DMS 273 (cell line): ENCODE measurements around the gene SPTLC3.
A peak's percentile ranks its signal among the peaks of the same experiment; 100 is the strongest.
"Not testable (repeated sequence)": the region's sequence is repeated elsewhere in the genome, so short reads cannot be mapped to it uniquely, and the experiment has no call there.

Experiments
- DNase-seq: peaks from one replicate; lab custom pipeline; 2025; ENCODE audit not compliant: unreplicated experiment; lab: John Stamatoyannopoulos, UW

SPTLC3 gene

DNA sequence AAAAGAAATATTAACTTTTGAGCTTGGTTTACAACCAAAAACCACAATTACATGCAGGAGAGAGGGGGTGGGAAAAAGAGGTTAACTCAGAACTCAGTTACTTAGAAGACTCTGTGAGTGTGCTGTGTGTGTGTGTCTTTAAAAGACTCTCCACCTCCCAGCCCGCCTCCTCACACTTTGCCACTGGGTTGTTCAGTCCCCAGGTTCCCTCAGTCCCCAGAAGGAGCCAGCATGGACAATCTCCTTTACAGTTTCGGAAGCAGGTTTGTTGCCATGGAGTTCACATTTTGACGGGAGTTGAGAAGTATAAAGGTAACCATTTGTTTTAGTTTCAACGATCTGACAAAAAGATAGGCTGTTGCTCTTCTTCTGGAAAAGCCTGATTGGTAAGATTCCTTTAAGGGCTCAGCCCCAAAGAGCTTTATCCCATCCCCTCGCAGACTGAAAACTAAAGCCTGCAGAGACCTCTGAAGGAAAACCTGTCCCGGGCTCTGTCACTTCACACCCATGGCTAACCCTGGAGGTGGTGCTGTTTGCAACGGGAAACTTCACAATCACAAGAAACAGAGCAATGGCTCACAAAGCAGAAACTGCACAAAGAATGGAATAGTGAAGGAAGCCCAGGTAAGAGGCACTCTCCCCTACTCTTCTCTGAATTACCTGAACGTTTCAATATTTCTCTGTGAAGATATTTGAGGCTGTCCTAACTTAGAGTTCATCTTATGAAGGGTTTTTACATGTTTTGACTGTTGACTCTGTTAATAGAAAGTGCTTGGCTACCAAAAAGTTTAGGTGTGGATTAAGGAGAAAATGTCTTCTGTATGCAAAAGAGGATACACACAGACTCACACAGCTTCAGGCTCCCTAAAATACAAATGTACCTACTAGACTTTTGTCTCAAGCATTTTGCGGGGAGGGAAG lies at the start of gene SPTLC3:
TSS of gene SPTLC3 (plus strand) at position 212 of the 921 bp plus-strand sequence. CDS start at position 508, 296 bp downstream.
- no peak for DNase-seq

GRCh38 chr20:12961725-12962124 lies 47.0 kb upstream of the SPTLC3 start:
- DNase-seq: no peak

DNA sequence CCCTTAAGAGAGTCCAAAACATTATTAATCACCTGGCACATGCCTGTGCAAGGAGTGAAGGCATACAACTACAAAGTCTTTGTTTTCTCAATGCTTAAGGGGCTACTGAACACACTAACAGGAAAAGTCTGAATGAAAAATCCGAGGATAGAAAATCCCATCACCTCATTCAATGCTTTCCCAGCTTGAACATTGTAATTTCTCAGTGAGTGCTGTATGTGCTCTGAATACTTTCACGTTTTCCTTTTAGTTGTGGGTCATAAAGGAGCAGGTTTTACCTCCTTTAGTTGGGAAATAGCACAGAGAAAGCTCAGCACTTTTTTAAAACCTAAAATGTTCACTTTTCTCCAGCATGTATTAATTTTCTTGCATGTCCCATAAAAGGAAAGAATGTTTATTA lies 45.9 kb upstream of the SPTLC3 start:
- no peak for DNase-seq

DNA sequence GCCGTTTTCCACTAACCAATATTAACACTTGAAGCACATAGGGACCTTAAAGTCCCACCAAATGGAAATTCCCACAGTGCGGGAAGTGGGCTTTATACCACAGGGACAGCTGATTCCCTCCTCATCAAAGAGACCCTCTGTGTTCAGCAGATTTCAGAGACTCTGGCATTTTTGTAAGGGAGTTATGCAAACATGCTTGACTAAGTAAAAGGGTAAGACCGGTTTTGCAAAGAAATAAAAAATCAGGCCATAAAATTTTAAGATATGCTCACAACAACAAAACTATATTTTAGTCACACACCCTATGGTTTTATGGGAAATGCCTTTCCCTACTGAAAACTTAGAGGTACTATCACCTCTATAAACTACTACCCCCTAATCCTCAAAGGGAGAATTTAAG lies 45.4 kb upstream of the SPTLC3 start:
- DNase-seq: no peak

DNA sequence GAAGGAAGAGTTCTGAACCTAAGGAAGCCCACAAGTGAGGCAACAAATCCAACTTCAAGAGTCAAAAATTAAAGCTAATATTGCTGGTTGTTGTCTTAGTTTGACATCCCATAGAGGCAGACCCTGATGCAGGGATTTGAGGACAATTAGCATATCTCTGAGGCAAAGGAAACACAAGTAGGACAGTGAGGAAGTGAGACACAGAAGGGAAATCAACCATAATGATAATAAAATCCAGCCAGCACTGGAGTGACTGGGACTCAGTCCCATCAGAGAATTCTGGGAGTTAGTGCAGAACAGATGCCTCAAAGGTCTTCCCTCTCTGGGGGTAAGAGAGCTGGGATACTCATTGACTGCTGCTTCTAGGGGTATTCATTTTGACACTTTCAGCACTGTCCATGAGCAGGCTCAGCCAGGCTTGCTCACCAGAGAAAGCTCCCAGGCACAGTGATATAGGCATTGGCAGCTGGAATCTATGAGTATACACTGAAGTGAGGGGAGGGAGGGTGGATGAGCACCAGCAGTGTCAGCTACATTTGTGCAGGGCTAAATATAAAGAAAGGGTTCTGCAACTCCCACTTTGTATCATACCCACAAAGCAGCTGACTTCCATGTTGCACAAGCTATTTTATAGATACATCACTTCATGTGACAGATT lies 43.4 kb upstream of the SPTLC3 start:
- no peak for DNase-seq

DNA sequence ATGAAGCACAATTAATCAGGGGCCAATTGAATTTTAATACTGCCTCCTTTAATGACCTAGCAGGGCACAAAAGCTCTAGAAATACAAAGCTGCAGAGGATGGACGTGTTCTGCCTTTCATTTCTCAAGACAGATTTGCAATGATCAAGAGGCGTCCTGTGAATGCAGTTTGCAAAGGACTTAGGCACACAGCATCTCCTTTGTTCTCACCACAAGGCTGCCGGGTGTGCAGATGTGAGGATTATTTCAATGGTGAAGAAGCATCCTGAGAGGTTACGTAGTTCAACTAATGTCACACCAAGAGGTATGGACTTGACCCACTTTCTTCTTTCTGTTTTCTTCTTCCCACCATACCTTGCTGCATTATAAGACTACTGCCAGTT lies 42.9 kb upstream of the SPTLC3 start:
- DNase-seq: no peak

- DNase-seq: peak; percentile 7
Observed at GRCh38 chr20:12966468-12967085, 42.2 kb upstream of the SPTLC3 start.

DNA sequence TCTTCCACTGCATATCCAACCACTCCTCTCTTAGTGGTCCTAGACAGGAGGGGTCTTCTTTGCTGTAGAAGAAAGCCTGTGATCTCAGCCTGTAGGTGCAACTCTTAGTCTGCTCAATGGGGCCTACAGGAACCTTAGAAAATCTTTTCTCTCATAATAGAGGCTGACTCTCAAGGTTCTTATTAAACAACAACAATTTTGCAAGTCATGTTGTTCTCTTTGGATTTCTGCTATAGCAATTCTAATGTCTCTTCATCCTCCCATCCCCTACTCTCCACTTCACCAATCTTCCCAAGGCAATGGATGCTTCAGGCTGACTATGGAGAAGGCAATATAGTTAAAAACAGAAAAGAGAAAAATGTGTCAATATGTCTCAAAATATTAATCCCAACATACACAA lies 40.8 kb upstream of the SPTLC3 start:
- DNase-seq: no peak

DNA sequence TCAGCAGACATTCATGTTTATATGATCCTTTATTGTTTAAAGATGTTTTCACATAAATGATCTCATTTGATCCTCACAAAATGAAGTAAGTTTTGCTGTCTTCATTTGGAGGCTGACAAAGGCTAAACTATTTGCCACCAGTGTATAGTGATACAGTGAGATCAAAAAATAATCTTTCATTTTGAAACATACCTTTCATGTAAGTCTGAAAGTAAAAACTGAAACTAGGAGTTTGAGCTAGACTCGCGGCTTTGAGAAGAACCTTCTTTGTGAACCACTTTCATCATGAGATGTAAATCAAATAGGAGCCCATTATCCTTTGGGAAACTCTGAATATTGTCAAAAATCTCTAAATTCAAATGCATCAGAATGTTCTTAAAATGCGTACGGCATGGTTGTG lies 40.3 kb upstream of the SPTLC3 start:
- DNase-seq: no peak

DNA sequence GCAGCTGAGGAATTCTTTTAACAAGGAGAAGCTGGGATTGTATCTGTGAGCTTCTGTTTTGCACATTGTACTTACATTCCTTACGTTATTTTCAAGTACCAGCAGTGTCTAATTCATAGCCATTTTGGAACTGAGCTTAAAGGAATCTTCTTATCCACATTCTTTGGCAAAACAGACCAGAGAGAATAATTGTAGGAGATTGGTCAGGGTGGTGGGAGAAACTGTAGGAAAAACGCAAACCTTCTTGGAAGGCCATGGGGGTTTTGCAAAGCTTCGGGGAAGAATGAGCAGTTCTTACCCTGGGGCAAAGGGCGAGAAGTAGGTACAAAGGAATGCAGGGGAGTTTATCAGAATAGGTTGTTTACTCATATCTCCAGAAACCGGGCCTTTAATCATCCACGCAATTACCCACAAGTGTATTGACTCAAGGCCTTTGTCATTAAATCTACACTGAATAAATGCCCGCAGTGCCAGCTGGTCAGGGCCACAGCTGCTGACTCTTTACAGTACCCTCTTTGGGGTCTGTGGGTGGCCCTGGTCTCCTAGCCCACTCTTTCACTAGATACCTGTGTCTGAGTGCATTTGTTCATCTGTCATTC lies 39.6 kb upstream of the SPTLC3 start:
- no peak for DNase-seq

- DNase-seq: peak; percentile 12
Observed at GRCh38 chr20:12970372-12970821, 38.4 kb upstream of the SPTLC3 start.

DNA sequence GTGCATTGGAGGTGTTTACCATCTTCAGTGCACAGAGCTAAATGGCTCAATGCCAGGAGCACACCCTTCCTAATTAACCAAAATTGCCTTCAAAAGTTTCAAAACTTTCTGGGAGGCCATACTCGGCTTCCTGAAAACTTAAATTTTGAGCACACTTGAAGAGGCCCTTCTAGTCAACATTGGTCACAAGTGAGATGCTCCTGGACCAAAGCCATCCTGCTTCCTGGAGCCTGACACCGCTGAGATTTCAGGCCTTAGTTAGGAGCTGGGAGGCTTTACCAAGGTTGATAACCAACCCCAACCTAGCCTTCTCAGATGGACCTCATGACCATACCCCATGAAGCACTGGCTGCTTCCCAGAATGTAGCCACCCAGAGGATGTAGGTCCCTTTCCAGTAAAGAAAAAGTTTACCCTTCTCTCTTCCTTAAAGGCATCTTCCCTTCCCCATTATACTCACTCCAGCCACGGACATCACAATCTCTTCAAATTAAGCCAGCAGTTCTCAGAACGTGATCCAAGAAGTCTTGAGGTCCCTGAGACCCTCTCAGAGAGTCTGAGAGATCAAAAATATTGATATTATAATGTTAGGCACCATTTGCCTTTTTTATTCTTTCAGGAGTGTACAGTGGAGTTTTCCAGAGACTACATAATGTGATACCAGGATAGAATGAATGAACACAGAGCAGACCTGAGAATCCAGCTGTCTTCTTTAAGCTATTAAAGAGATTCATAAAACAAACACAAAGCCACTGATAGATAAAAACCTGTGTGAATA lies 32.8 kb upstream of the SPTLC3 start:
- DNase-seq: no peak

DNA sequence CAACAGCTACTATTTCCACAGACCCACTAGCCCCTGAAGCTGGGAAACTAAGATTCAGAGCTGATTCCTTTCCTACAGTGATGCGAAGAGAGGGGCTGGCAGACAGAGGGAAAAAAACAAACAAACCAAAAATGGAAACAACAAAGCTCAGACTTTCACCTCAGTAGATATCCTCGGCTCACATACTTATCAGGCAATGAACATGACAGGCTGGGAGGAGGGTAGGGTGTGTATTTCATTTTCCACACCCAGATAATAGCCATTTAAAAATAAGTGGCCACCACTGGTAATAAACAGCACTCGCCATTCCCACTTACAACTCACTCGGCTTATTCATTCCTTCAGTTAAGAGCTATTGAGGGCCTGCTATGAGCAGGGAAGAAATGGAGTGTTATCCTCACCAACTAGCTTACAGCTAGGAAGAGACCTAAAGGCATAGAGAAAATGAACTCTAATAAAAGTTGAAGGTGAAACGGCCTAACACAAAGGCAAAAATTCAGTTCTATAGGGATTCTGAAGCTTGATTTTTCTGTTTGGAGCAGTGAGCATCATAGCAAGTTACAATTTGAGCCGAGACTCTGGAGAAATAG lies 32.0 kb upstream of the SPTLC3 start:
- no peak for DNase-seq

GRCh38 chr20:12977328-12978125 lies 31.2 kb upstream of the SPTLC3 start:
- no peak for DNase-seq

DNA sequence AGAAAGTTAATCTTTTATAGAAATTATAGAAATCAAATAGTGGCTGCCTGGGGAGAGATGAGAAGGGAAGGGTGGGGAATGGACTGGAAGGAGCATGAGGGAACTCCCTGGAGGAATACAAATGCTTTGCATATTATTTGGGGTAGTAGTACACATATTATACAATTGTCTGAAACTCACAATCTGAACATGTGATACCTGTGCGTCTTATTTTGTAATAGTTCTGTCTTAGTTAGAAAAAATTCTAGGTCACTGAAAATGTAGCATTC lies 30.7 kb upstream of the SPTLC3 start:
- no peak for DNase-seq

- DNase-seq: no peak
Observed at GRCh38 chr20:12978613-12979495, 29.9 kb upstream of the SPTLC3 start.

DNA sequence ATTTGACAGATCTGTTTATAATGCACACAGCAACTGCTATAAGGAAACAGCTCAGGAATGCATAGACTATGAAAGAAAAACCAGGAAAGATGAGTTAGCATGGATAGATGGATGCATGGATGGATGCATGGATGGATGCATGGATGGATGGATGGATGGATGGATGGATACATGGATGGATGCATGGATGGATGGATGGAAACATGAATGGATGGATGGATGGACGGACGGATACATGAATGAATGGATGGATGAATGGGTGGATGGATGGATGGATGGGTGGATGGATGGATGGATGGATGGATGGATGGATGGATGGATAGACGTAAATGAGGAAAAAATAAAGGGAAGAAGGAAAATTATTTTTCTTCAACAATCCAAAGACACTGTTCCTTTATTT lies 29.1 kb upstream of the SPTLC3 start:
- not testable (repeated sequence) for DNase-seq

- DNase-seq: no peak
Observed at GRCh38 chr20:12982098-12982497, 26.7 kb upstream of the SPTLC3 start.
